Hematopoietic multipotent progenitor cell (in vitro differentiated cells): ENCODE results near the gene SAPCD1. TPM values are rescaled to one million over a fixed set of nuclear protein-coding genes. Genes with fewer than 3 reads are reported as not detected.

ENCODE experiments used
- DNase-seq, 3 donors: peaks; one replicate each; pipeline ENCODE4 v3.0.0-alpha.2; 2011 to 2015; ENCODE audit warnings: low read depth in 2 of 3, low spot score in 2 of 3
- total RNA-seq: library from RNA; depleted of rRNA; stranded (reverse); fragments of >200 nt; gene quantifications from one replicate; pipeline ENCODE4 v1.2.3, GENCODE V29; 2012

The SAPCD1 gene
- total RNA-seq, 1 donor = 0.27 TPM

- no peak for DNase-seq
Measured at GRCh38 chr6:31744422-31744821, 18.0 kb upstream of the SAPCD1 start.

DNA sequence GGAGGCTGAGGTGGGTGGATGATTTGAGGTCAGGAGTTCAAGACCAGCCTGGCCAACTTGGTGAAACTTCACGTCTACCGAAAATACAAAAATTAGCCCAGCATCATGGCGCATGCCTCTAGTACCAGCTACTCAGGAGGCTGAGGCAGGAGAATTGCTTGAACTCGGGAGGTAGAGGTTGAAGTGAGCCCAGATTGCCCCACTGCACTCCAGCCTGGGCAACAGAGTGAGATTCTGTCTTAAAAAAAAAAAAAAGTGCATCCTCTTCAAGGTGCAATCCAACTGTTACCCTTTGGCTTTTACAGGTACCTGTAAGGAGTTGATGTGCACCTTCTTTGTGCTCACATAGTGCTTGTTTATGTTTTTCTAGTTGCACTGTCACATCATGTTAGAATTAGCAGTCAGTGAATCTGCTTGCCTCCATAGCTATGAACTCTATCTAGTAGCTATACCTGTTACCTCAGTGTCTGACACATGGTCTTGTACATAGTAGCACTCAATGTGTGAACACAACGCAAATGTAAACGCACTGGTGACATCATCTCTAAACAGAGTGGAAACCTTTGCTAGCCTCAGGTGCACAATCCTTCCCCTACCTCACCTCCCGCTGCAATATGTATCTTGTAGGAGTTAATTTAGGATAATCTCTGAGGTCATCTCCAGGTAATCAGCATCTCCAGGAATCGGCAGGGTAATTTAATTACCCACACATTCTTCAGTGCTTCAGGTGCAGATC, 13.0 kb upstream of the SAPCD1 start:
- DNase-seq = no peak

DNA sequence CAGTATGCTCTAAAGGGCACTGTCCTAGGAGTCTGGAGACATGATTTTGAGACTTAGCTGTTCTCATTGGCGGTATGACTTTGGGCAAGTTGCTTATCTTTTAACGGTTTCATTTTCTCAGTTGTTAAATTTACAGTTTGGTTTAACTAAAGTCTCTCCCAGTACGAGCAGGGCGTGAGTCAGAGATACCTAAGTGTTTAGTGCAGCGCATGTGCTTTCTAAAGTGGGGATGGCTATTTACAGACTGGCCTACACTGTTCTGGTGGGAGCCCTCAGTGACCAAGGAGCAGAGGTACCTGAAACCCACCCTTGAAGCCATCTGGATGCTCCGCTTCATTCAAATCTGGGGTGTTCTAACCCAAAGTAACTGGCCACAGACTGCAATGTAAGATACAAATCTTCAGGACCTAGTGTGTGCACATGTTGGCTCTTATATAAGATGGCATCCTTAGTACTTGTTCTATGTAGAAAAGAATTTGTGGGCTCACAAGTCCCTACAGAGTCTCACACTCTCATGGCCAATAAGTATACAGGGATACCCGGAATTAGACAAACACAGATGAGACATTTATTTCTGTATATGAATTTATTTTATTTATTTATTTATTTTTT, 11.9 kb upstream of the SAPCD1 start:
- no peak for DNase-seq

DNA sequence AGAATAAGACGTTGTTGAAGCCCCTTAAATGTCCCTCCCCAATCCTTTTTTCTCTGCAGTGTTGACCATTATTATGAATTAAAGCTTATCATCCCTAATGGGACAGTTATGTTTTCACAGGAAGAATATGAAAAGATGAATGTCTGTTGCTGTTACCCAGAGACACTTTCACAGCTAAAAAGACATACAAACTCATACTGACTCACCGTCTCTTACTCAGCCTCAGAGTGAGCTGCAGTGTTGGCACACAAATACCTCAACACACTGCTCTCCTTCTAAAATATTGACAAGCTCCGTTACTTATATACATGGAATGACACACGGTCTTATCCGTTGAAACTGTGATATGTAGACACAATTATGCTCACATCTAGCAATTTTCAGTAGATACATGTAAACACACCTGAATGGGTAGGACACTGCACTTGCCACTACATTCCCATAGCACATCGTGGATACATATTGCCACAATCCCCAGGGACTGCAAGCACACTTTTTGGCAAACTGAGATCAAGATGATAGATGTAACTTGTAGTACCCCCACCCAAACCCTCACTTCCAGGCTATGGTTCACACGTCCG, 9.6 kb upstream of the SAPCD1 start:
- no peak for DNase-seq

- DNase-seq = no peak
Measured at GRCh38 chr6:31758281-31758680, 4.2 kb upstream of the SAPCD1 start.

GRCh38 chr6:31760790-31761189, 1.7 kb upstream of the SAPCD1 start:
- no peak for DNase-seq

- DNase-seq = no peak
Measured at GRCh38 chr6:31761343-31761742, 1.1 kb upstream of the SAPCD1 start.

GRCh38 chr6:31762878-31763618, 592 bp downstream of the SAPCD1 start:
- DNase-seq = no peak

GRCh38 chr6:31763619-31763940, 1.1 kb downstream of the SAPCD1 start:
- DNase-seq = no peak

DNA sequence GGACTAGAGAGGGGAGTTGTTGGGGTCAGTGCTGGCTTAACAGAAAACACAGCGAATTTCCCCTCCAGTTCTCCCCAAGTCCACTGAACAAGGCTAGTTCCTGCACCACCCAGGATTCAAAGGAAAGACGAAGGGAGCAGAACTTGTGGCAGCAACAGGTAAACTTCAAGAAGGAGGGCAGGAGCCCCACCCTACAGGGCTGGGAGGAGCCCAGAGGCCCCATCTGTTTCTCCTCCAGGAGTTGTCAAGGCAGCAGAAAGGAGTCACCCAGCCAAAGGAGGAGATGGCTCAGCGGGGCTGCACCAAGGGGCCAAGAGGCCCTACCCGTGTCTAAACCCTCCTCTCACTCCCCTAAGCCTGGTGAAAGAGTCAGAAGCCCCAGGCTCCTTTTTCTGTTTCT, 1.7 kb downstream of the SAPCD1 start:
- DNase-seq = no peak

- no peak for DNase-seq
Measured at GRCh38 chr6:31765559-31765909, 3.1 kb downstream of the SAPCD1 start.

GRCh38 chr6:31765910-31766794, 3.7 kb downstream of the SAPCD1 start:
- DNase-seq = no peak

GRCh38 chr6:31767096-31767645, 4.7 kb downstream of the SAPCD1 start:
- DNase-seq = no peak

- DNase-seq = no peak
Measured at GRCh38 chr6:31768363-31769257, 6.2 kb downstream of the SAPCD1 start.

GRCh38 chr6:31769684-31770371, 7.4 kb downstream of the SAPCD1 start:
- peak; percentile 56 to 90 (median 82) for DNase-seq

- no peak for DNase-seq
Measured at GRCh38 chr6:31770860-31771259, 8.4 kb downstream of the SAPCD1 start.

GRCh38 chr6:31771992-31772358, 9.5 kb downstream of the SAPCD1 start:
- DNase-seq = no peak

- DNase-seq = no peak
Measured at GRCh38 chr6:31775184-31775583, 12.7 kb downstream of the SAPCD1 start.
